Skin of body (tissue), 2 donors: ENCODE data around the gene RNF157. TPM values are rescaled to one million over a fixed set of nuclear protein-coding genes. Genes with fewer than 3 reads are reported as not detected.
A peak's percentile ranks its signal among the peaks of the same experiment; 100 is the strongest.
"Not testable (repeated sequence)": the region's sequence is repeated elsewhere in the genome, so short reads cannot be mapped to it uniquely, and the experiment has no call there.

Experiments
- DNase-seq: peaks from one replicate; lab custom pipeline; 2025; lab: John Stamatoyannopoulos, UW
- total RNA-seq: library from RNA; depleted of rRNA; stranded (reverse); fragments of >200 nt; gene quantifications from one replicate; pipeline ENCODE4 v1.2.3, GENCODE V29; 2014

RNF157 gene
- total RNA-seq, 1 donor from 2014 or later: 5.2 TPM

GRCh38 chr17:76254275-76254674 is 14.0 kb upstream of the RNF157 start:
- DNase-seq: no peak

- no peak for DNase-seq
Measured at GRCh38 chr17:76253841-76254240, 13.5 kb upstream of the RNF157 start.

- DNase-seq: not testable (repeated sequence)
Measured at GRCh38 chr17:76252967-76253766, 12.9 kb upstream of the RNF157 start.

GRCh38 chr17:76252040-76252954 is 12.0 kb upstream of the RNF157 start:
- peak; percentile 43 for DNase-seq

GRCh38 chr17:76251478-76252039 is 11.3 kb upstream of the RNF157 start:
- DNase-seq: no peak

- DNase-seq: no peak
Measured at GRCh38 chr17:76250141-76250540, 9.8 kb upstream of the RNF157 start.

- DNase-seq: no peak
Measured at GRCh38 chr17:76248013-76248782, 7.9 kb upstream of the RNF157 start.

GRCh38 chr17:76247304-76247703 is 7.0 kb upstream of the RNF157 start:
- no peak for DNase-seq

DNA sequence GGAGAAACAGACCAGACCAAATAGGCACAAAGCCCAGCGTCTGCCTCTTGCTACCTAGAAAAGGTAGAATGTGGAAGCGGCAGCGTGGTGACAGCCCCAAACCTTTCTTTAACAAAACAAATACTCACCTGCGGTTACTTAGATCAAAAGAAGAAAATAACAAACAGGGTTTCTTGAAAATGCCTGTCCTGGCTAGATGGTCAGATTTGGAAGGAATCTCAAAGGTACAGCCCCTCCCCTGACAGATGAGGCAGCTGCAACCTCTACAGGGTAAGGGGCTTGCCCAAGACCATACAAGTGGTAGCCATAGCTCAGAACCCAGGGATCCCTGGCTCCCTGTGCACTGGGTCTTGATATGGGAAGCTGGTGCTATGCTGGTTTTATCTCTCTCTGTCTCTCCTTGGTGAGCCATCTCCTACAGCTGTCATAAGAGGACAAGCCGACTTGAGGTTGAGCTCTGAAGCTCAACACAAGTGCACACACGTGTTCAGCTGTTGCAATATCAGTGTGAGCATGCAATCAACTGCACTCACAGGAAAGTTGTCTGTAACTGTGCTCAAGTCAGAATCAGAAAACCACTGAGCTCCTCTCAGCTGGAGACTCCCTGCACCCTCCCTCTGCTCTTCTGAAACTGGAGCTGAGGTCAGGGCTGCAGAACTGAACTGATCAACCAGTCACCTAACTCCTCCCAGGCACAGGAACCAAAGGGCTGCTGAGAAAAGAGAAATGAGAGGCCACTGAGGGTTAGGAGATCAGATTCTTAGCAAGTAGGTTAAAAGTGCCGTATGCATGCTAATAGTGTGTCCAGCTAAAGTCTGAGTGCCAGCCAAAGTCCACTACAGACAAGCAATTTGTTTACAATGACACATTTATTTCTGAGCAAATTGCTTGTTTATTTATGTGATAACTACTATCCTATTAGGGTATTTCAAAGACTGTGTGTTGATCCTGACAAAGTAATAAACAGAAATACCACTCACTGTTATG is 6.1 kb upstream of the RNF157 start:
- DNase-seq: no peak

GRCh38 chr17:76244721-76245120 is 4.4 kb upstream of the RNF157 start:
- not testable (repeated sequence) for DNase-seq

- peak; percentile 77 for DNase-seq
Measured at GRCh38 chr17:76243826-76244679, 3.8 kb upstream of the RNF157 start.

DNA sequence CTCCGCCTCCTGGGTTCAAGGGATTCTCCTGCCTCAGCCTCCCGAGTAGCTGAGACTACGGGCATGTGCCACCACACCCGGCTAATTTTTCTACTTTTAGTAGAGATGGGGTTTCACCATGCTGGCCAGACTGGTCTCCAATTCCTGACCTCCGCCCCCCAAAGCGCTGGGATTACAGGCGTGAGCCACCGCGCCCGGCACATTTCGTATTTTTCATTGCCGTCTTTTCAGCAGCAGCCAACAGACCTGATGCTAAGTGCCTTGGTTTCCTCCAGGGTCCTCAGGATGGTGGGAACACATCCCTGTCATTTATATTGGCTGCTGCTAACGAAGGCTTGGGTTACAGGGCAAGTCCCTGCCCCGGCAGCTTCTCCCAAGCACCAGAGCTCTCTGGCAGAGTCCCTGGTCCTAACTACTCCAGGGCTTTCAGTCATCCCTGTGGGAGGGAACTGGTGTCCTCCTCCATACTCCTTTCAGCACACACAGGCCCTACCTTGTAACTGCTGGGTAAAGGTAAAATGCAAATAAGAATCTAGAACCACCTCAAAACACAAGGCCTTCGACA is 1.5 kb upstream of the RNF157 start:
- DNase-seq: no peak

DNA sequence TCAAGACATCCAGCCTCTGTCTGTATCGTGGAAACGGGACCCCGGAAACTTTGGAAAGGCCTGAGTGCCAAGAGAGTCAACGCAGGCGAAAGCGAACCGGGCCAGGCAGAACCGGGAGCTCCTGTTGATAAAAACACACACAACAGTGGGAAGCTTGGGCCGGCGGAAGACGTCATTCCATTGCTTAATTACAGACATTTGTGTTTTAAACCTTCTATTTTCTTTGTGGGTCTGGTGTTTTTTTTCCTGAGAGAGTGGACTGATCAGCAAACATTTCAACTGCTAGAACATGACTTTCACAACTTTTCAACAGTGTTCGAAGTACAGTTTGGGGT is 878 bp upstream of the RNF157 start:
- no peak for DNase-seq

GRCh38 chr17:76239538-76240274 is 587 bp downstream of the RNF157 start:
- DNase-seq: no peak

- DNase-seq: no peak
Measured at GRCh38 chr17:76238847-76239537, 1.3 kb downstream of the RNF157 start.

GRCh38 chr17:76237859-76238313 is 2.4 kb downstream of the RNF157 start:
- DNase-seq: no peak

GRCh38 chr17:76236603-76237002 is 3.7 kb downstream of the RNF157 start:
- no peak for DNase-seq
